HG03571 (cell line): ENCODE results near the gene ALDH3B1.
"Not testable (repeated sequence)": the region's sequence is repeated elsewhere in the genome, so short reads cannot be mapped to it uniquely, and the experiment has no call there.

Experiments used
- ATAC-seq: cut with Tn5 transposase; IDR thresholded peaks from one replicate; pipeline ENCODE4 v1.9.1; 2021; ENCODE audit not compliant: unreplicated experiment

The ALDH3B1 gene

GRCh38 chr11:68010090-68011041 is at the start of gene ALDH3B1:
Gene ALDH3B1 (plus strand): TSS chr11:68010327. CDS start chr11:68015298, 4,971 bp downstream.
- ATAC-seq = no peak

DNA sequence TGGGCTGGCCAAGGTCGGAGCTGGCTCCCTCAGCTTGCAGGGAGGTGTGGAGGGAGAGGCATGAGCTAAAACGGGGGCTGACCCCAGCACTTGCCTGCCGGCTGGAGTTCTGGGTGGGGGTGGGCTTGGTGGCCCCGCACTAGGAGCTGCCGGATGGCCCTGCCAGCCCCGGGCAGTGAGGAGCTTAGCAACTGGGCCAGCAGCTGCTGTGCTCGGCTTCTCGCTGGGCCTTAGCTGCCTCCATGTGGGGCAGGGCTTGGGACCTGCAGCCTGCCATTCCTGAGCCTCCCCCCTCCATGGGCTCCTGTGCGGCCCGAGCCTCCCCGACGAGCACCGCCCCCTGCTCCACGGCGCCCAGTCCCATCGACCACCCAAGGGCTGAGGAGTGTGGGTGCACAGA is 46.9 kb upstream of the ALDH3B1 start:
- ATAC-seq = not testable (repeated sequence)

DNA sequence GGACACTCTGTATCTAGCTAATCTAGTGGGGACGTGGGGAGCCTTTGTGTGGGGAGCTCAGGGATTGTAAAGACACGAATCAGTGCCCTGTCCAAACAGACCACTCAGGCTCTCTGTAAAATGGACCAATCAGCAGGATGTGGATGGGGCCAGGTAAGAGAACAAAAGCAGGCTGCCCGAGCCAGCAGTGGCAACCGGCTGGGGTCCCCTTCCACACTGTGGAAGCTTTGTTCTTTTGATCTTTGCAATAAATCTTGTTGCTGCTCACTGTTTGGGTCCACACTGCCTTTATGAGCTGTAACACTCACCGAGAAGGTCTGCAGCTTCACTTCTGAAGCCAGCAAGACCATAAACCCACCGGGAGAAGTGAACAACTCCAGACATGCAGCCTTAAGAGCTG is 46.2 kb upstream of the ALDH3B1 start:
- not testable (repeated sequence) for ATAC-seq

- ATAC-seq = not testable (repeated sequence)
These were observed 45.4 kb upstream of the ALDH3B1 start for GRCh38 chr11:67964746-67965145.

DNA sequence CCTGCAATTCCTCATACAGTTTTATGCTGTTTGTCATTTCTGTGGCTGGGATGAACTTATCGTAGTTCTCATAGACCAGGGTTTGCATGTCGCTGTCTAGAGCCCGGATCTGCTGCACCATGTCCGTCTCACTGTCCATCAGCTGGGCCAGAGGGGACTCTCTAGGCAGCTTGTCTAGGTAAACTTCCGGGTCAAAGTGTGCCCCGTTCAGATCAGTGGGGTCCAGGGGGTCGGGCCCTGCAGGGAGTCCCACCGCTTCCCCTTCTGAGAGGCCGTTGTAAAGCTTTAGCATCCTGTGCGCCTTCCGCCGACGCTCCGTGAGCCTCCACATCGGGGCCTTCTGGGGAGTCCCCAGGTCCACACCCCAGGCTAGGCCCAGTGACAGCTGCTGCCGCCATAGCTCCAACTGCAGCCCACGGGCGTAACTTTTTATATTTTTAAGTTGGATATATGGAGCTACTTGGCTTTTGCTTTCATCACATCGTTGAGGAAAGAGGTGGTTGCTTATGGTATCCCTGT is 44.2 kb upstream of the ALDH3B1 start:
- not testable (repeated sequence) for ATAC-seq

- ATAC-seq = not testable (repeated sequence)
These were observed 35.4 kb upstream of the ALDH3B1 start for GRCh38 chr11:67974746-67975145.

DNA sequence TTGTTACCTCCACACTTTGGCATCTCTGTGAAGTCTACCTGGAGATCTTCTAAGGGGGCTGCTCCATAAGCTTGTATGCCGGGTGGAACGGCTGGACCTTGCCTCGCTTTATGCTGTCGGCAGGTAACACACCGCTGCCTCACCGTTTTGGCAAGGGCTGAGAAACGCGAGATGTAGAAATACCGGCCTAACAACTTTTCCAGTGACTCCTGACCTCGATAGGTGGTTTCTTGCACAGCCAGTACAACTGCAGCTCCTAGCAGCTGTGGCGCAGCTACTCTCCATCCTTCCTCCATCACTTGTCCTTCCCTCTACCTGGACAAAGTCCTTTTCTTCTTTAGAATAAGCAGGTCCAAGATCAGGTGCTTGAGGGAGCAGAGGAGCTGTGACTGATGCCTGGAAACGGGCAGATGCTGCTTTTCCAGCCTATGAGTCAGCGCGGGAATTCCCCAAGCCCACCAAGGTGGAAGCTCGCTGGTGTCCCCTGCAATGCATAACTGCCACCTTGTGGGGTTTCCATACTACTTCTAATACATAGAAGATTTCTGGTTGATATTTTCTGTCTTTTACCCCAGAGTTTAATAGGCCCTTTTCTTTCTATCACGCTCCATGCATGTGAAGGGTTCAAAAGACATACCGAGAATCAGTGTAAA is 31.2 kb upstream of the ALDH3B1 start:
- ATAC-seq = not testable (repeated sequence)

- ATAC-seq = not testable (repeated sequence)
These were observed 28.9 kb upstream of the ALDH3B1 start for GRCh38 chr11:67981226-67981625.

DNA sequence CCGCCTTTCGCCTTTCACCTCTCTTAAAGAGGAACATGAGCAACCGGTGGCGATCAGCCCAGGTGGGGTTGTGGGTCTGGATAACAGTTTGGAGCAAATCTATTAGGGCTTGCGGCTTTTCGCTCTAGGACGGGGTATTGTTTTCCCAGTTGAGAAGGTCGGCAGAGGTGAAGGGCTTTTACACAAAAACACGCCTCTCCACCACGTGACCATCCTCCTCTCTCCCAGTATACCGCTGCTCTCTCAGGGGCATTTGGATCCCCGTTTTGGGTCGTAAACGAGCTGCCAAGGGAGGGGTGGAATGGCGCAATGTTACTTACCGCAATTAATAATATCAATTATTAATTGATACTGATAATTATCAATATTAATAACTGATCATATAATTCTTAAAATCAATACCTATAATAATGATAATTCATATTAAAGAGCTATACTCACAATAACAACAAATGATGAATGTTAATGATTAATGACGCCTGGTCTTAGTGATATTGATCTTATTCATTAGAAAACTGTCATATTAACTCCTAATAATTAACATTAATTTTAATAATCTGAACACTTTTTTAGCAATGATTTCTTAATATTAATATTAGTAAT is 27.8 kb upstream of the ALDH3B1 start:
- ATAC-seq = not testable (repeated sequence)

GRCh38 chr11:67983951-67984350 is 26.2 kb upstream of the ALDH3B1 start:
- no peak for ATAC-seq

- not testable (repeated sequence) for ATAC-seq
These were observed 24.8 kb upstream of the ALDH3B1 start for GRCh38 chr11:67985302-67985701.

- ATAC-seq = not testable (repeated sequence)
These were observed 19.4 kb upstream of the ALDH3B1 start for GRCh38 chr11:67990546-67991346.

- ATAC-seq = not testable (repeated sequence)
These were observed 18.6 kb upstream of the ALDH3B1 start for GRCh38 chr11:67991347-67992121.

GRCh38 chr11:67993821-67994220 is 16.3 kb upstream of the ALDH3B1 start:
- ATAC-seq = not testable (repeated sequence)

DNA sequence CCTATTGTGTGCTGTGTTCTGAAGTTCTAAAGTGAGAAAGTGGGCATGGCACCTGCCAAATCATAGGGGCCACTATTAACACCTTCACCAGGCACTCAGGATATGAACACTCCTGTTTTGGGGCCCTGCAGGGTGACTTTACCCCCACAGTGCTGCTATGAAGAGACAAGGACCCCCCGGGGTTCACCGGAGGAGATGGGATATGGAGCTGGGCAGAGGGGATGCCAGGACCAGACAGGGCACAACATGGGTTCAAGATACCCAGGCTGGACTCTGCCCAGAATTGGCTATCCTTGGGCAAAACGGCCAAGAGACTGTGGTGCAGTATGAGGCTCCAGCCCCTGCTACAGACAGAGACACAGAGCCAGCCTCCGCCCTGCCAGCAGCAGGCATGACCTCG is 15.7 kb upstream of the ALDH3B1 start:
- ATAC-seq = not testable (repeated sequence)

DNA sequence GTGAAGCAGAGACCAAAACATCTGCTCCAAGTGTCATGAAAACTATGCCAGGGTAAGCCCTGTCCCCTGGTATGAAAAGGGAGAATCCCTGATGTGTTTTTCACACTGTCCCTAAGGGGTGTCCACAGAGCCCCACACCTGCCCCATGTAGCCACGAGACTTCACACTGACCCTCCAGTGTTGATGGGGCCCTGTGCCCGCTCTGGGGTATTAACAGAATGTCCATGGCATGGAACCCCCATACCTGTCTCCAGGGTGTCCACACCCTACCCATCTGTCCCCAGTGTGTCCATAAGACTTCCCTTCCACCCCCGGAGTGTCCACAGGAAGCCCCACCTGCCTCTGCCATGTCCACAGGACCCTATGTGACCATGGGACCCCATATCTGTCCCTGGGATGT is 15.0 kb upstream of the ALDH3B1 start:
- ATAC-seq = not testable (repeated sequence)

GRCh38 chr11:67995579-67995978 is 14.5 kb upstream of the ALDH3B1 start:
- ATAC-seq = not testable (repeated sequence)

DNA sequence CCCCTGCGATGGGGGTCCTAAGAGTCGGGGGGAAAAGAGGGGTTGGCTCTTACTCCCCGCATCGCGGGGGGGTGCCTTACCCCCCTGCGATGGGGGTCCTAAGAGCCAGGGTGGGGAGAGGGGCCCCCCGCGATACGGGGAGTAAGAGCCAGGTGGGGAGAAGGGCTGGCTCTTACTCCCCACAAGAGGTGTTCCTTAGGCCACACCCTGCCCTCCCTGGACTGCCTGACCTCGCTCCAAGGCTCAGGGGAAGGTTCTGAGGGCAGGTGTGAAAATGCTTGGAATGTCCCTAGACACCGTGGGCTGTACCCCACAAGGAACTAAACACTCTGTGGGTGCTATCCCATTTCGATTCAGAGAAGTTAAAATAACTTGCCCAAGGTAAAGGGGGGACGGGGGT is 14.1 kb upstream of the ALDH3B1 start:
- ATAC-seq = no peak

DNA sequence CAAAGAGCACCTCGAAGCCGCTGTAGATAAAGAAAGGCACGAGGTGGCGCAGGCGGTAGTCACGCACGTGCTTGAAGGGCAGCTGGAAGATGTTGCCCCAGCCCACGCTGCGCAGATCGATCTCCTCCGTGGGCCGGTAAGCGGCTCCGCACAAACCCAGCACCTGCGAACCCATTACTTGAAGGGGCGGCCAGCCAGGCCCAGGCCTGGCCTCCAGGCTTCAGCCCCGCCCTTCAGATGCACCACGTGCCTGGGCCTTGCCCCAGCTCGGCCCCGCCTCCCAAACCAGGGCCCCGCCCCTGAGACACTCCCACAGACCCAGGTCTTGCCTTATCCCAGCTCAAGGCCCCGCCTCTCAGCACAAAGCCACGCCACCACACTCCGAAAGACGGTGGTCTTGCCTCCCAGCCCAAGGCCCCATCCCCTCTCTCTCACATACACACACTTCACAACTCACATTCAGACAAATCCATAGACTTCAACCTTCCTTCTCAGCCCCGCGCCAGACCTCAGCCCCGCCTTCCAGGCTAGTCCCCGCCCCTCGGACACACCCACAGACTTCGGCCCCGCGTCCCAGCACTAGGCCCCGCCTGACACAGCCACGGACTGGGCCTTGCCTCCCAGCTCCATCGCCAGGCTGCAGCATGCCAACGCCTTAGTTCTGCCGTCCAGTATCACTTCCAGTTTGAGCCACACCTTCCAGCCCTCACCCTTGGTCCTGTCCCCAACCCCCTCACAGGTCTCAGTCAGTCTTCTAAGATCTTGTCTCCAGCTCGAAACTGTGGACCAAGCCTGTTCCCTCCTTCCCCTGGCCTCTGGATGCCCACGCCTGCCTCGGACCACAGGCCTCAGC is 13.3 kb upstream of the ALDH3B1 start:
- no peak for ATAC-seq
